HG03378 (cell line): ENCODE results near the gene BANF1.

Experiments
- ATAC-seq: cut with Tn5 transposase; IDR thresholded peaks from one replicate; pipeline ENCODE4 v1.9.1; 2021; ENCODE audit warnings: mild to moderate bottlenecking, moderate library complexity; ENCODE audit not compliant: unreplicated experiment

The BANF1 gene

GRCh38 chr11:66035653-66036333, 33.5 kb downstream of the BANF1 start:
- no peak for ATAC-seq

- no peak for ATAC-seq
Observed at GRCh38 chr11:66036334-66036710, 34.0 kb downstream of the BANF1 start.

- ATAC-seq, result no peak
Observed at GRCh38 chr11:66037327-66037726, 35.0 kb downstream of the BANF1 start.

- ATAC-seq, result no peak
Observed at GRCh38 chr11:66039765-66040164, 37.5 kb downstream of the BANF1 start.

- no peak for ATAC-seq
Observed at GRCh38 chr11:66042227-66042995, 40.1 kb downstream of the BANF1 start.

GRCh38 chr11:66042996-66043906, 40.9 kb downstream of the BANF1 start:
- no peak for ATAC-seq

GRCh38 chr11:66044757-66045156, 42.5 kb downstream of the BANF1 start:
- no peak for ATAC-seq

- no peak for ATAC-seq
Observed at GRCh38 chr11:66045177-66045639, 42.9 kb downstream of the BANF1 start.

GRCh38 chr11:66046901-66047300, 44.6 kb downstream of the BANF1 start:
- ATAC-seq, result no peak

GRCh38 chr11:66047541-66048365, 45.5 kb downstream of the BANF1 start:
- ATAC-seq, result no peak

- no peak for ATAC-seq
Observed at GRCh38 chr11:66048547-66049323, 46.4 kb downstream of the BANF1 start, which contains the start of gene GAL3ST3. Gene GAL3ST3, minus strand, starts transcription at chr11:66049161. Its CDS starts 3,746 bp downstream, at chr11:66045415.

GRCh38 chr11:66050581-66051231, 48.4 kb downstream of the BANF1 start:
- ATAC-seq, result no peak

- ATAC-seq, result no peak
Observed at GRCh38 chr11:66051371-66051765, 49.1 kb downstream of the BANF1 start.

GRCh38 chr11:66051766-66052663, 49.7 kb downstream of the BANF1 start, which contains the start of gene SF3B2:
Gene SF3B2, plus strand, starts transcription at chr11:66052364. Its CDS starts 21 bp downstream, at chr11:66052385.
- ATAC-seq, result peak; percentile 86

- ATAC-seq, result no peak
Observed at GRCh38 chr11:66052664-66052982, 50.3 kb downstream of the BANF1 start.
